AG10803 (cell line): ENCODE data around the gene STAB1.

Experiments
- DNase-seq: peaks from one replicate; pipeline ENCODE4 v3.0.0; 2010; ENCODE audit warnings: low read depth
- H3K4me3 ChIP-seq: 2 replicates; pipeline ENCODE4 v1.5.1; 2011; ENCODE audit warnings: mild to moderate bottlenecking, low read length, control low read depth
- CTCF ChIP-seq: conservative IDR thresholded peaks from 2 replicates; pipeline ENCODE4 v1.5.1; 2011; ENCODE audit warnings: mild to moderate bottlenecking, low read length, control low read depth, inconsistent platforms

STAB1 gene

GRCh38 chr3:52495777-52496602, 852 bp downstream of the STAB1 start:
- no peak for TF ChIP-seq CTCF
- peak; percentile 62 for DNase-seq
- no peak overlapping the region for H3K4me3 ChIP-seq

GRCh38 chr3:52498137-52499054, 3.3 kb downstream of the STAB1 start:
- H3K4me3 ChIP-seq, result no peak overlapping the region
- DNase-seq, result peak; percentile 83

GRCh38 chr3:52501046-52501445, 5.9 kb downstream of the STAB1 start:
- no peak for DNase-seq
- no peak overlapping the region for H3K4me3 ChIP-seq
- TF ChIP-seq CTCF, result no peak

More at GRCh38 chr3:52498137-52499054, 3.3 kb downstream of the STAB1 start:
- TF ChIP-seq CTCF, result no peak

GRCh38 chr3:52502001-52502400, 6.9 kb downstream of the STAB1 start:
- DNase-seq, result no peak
- no peak overlapping the region for H3K4me3 ChIP-seq
- TF ChIP-seq CTCF, result no peak

GRCh38 chr3:52502808-52503350, 7.7 kb downstream of the STAB1 start:
- no peak for TF ChIP-seq CTCF
- H3K4me3 ChIP-seq, result no peak overlapping the region
- DNase-seq, result no peak

GRCh38 chr3:52503788-52504424, 8.8 kb downstream of the STAB1 start:
- no peak for TF ChIP-seq CTCF
- H3K4me3 ChIP-seq, result no peak overlapping the region
- DNase-seq, result no peak
